Stomach (tissue), 4 donors: ENCODE measurements around the gene ANKRD35.

ENCODE experiments used
- EP300 ChIP-seq: sonication (generic); formaldehyde crosslinking; IDR thresholded peaks from one replicate; pipeline ENCODE4 v1.6.1; 2017; ENCODE audit warnings: antibody characterized with exemption
- POLR2A ChIP-seq, 4 donors: fragments of 450-650 bp; IDR thresholded peaks; one replicate each; pipeline ENCODE4 v1.6.1; 2016; ENCODE audit warnings: antibody characterized with exemption in 4 of 4, control low read depth in 2 of 4, mild to moderate bottlenecking in 1 of 4, moderate library complexity in 1 of 4
- POLR2AphosphoS5 ChIP-seq, 3 donors: sonication (generic); formaldehyde crosslinking; IDR thresholded peaks; one replicate each; pipeline ENCODE4 v1.6.1; 2016; ENCODE audit warnings: antibody characterized with exemption in 3 of 3
- TF ChIP-seq, protein P1 (sequence below), 7 experiments: fragments of 450-650 bp in 4 of 7; fragments of 200-600 bp in 3 of 7; sonication (generic) in 3 of 7; IDR thresholded peaks; one replicate each; pipeline ENCODE4 v1.5.1; 2016 to 2019; ENCODE audit warnings: antibody characterized with exemption in 7 of 7, control low read depth in 2 of 7, mild to moderate bottlenecking in 1 of 7

DNA sequence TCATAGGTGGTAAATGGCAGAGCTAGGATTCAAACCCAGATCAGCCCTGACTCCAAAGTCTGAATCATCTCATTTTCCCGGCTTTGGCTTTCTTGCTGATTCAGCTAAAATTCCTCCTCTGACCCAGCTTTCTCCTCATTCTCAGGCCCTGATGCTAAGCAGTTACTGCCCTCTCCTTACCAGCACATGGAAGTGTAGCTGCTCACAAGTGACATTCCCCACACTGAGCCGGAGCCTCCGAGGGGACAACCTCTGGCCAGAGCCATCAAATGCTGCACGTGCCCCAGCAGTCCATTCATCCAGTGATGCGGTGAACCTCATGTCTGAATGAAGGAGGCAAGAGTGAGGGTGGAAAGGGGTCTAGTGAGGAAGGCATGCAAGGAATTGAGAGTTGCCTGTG lies 13.1 kb upstream of the ANKRD35 start:
- TF ChIP-seq, protein P1, sequence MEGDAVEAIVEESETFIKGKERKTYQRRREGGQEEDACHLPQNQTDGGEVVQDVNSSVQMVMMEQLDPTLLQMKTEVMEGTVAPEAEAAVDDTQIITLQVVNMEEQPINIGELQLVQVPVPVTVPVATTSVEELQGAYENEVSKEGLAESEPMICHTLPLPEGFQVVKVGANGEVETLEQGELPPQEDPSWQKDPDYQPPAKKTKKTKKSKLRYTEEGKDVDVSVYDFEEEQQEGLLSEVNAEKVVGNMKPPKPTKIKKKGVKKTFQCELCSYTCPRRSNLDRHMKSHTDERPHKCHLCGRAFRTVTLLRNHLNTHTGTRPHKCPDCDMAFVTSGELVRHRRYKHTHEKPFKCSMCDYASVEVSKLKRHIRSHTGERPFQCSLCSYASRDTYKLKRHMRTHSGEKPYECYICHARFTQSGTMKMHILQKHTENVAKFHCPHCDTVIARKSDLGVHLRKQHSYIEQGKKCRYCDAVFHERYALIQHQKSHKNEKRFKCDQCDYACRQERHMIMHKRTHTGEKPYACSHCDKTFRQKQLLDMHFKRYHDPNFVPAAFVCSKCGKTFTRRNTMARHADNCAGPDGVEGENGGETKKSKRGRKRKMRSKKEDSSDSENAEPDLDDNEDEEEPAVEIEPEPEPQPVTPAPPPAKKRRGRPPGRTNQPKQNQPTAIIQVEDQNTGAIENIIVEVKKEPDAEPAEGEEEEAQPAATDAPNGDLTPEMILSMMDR (IDR thresholded peaks at IDR 0.05), result no peak
- TF ChIP-seq POLR2A (IDR thresholded peaks at IDR 0.05) (no peak), EP300 (no peak), POLR2AphosphoS5 (IDR thresholded peaks at IDR 0.05) (no peak)
